Melanocyte of skin (primary cell): ENCODE measurements around the gene MZT1. TPM values are rescaled to one million over a fixed set of nuclear protein-coding genes. Genes with fewer than 3 reads are reported as not detected.

Experiments
- small RNA-seq, 2 donors: library from RNA; depleted of rRNA; stranded (forward); fragments of <200 nt; gene quantifications; one replicate each; pipeline ENCODE3, GENCODE V24; 2012
- total RNA-seq, 2 donors: library from RNA; depleted of rRNA; stranded (reverse); fragments of >200 nt; gene quantifications; 2 replicates each; pipeline ENCODE4 v1.2.3, GENCODE V29; 2012

The MZT1 gene
- 10 to 100 TPM; 13.4 to 26.0 TPM for total RNA-seq

DNA sequence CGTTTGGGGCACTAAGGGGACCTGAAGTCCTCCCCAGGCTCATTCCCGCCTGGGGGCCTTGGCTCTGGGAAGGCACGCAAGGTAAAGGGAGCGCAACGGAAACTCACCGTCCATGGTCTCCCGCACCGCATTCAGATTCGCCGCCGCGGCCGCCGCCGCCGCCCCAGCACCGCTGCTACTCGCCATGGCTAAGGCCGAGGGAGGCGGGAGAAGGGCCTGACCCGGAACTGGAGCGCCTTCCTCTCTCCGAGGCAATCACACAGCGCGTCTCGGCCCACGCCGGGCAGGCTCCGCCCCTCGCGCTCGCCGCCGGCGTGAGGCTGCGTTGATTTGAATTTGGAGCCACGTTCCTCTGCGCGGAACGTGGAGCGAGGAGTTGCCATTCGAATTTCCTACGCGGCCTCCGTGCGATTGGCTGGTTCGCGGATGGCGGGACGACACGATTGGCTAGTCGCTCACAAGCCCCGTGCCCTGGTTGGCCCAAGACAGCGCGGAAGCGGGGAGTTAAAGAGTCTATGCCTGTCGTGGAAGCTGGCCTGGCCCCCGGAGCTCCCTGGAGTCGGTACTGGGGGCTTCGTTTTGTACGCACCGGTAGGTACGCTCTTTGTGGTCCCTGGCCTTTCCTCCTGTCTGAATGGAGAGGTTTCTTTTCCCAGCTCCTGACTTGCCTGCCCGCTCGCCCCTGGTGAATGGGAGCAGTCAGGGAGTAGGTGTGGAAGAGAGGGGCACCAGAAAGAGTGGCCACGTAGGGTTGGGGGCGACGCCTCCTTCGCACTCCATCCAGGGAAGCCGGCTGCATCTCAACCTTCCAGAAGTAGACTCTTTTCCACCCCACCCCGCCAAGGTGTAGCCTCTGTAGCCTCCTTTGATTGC is at the start of gene MZT1, which contains the start of gene BORA:
MZT1 (minus strand) TSS at position 213 of the 873 bp plus-strand sequence; CDS start at position 186, 27 bp downstream.
BORA (plus strand) TSS at position 507 of the 873 bp plus-strand sequence. CDS start 1,018 bp downstream, outside the sequence.

Small RNA genes lying within 50 kb of the gene (small RNA-seq; reads per million reads assigned to genes)
- 0.09 to 0.29 reads per million in 2 donors for gene RNU6-80P

Other genes starting within 250 kb of the MZT1 start
- gene BORA, start 294 bp upstream of the MZT1 start, total RNA-seq = 10 to 100 TPM; 12.4 to 20.3 TPM
- 10 to 100 TPM; 34.0 to 35.1 TPM for gene DIS3, start 54.3 kb upstream of the MZT1 start, total RNA-seq
- 10 to 100 TPM; 10.7 to 14.7 TPM for gene PIBF1, start 54.5 kb upstream of the MZT1 start, total RNA-seq